ENCODE measurements around the gene ZDHHC3.
"Not testable (repeated sequence)": the region's sequence is repeated elsewhere in the genome, so short reads cannot be mapped to it uniquely, and the experiment has no call there.

The ZDHHC3 gene

GRCh38 chr3:44963571-44964325 is 12.2 kb downstream of the ZDHHC3 start:
- DNase-seq = no peak

GRCh38 chr3:44962621-44963393 is 13.2 kb downstream of the ZDHHC3 start:
- peak in 2 of 3 experiments; percentile 45 to 85 for DNase-seq

- DNase-seq = no peak
Measured at GRCh38 chr3:44961888-44962287, 14.1 kb downstream of the ZDHHC3 start.

- DNase-seq = no peak
Measured at GRCh38 chr3:44960387-44961026, 15.5 kb downstream of the ZDHHC3 start.

- DNase-seq = no peak
Measured at GRCh38 chr3:44958386-44958785, 17.6 kb downstream of the ZDHHC3 start.

GRCh38 chr3:44957986-44958385 is 18.0 kb downstream of the ZDHHC3 start:
- DNase-seq = no peak

GRCh38 chr3:44955917-44956316 is 20.1 kb downstream of the ZDHHC3 start:
- no peak for DNase-seq

- DNase-seq = no peak
Measured at GRCh38 chr3:44954962-44955361, 21.0 kb downstream of the ZDHHC3 start.

GRCh38 chr3:44954304-44954703 is 21.7 kb downstream of the ZDHHC3 start:
- DNase-seq = no peak

GRCh38 chr3:44952689-44953088 is 23.3 kb downstream of the ZDHHC3 start:
- DNase-seq = no peak

- DNase-seq = peak in 1 of 3 experiments; percentile 13
Measured at GRCh38 chr3:44950275-44950734, 25.7 kb downstream of the ZDHHC3 start.

GRCh38 chr3:44949770-44950169 is 26.2 kb downstream of the ZDHHC3 start:
- DNase-seq = not testable (repeated sequence)

GRCh38 chr3:44948239-44948638 is 27.7 kb downstream of the ZDHHC3 start:
- DNase-seq = no peak

GRCh38 chr3:44942202-44942921 is 33.6 kb downstream of the ZDHHC3 start:
- no peak for DNase-seq

- DNase-seq = peak in 2 of 3 experiments; percentile 6 to 62
Measured at GRCh38 chr3:44939581-44940036, 36.4 kb downstream of the ZDHHC3 start.

GRCh38 chr3:44932986-44933944 is 42.7 kb downstream of the ZDHHC3 start:
- no peak for DNase-seq

- DNase-seq = no peak
Measured at GRCh38 chr3:44932271-44932670, 43.7 kb downstream of the ZDHHC3 start.

GRCh38 chr3:44931791-44932190 is 44.2 kb downstream of the ZDHHC3 start:
- DNase-seq = no peak

GRCh38 chr3:44930911-44931310 is 45.1 kb downstream of the ZDHHC3 start:
- no peak for DNase-seq

GRCh38 chr3:44929782-44930181 is 46.2 kb downstream of the ZDHHC3 start:
- DNase-seq = no peak

GRCh38 chr3:44927371-44927770 is 48.6 kb downstream of the ZDHHC3 start:
- no peak for DNase-seq

GRCh38 chr3:44926921-44927320 is 49.1 kb downstream of the ZDHHC3 start:
- DNase-seq = no peak

Measured in NCI-H1417 (cell line).